CD8-positive, alpha-beta memory T cell (primary cell): ENCODE data around the gene UST. TPM values are rescaled to one million over a fixed set of nuclear protein-coding genes. Genes with fewer than 3 reads are reported as not detected.

Experiments
- CTCF ChIA-PET: fragments of 350-600 bp; sonication (Branson Sonifier 250); formaldehyde crosslinking; loops from one replicate; lab custom pipeline; 2021; ENCODE audit warnings: antibody characterized with exemption; lab: Charles Lee
- POLR2A ChIA-PET: fragments of 350-600 bp; sonication (Branson Sonifier 250); formaldehyde crosslinking; loops from one replicate; lab custom pipeline; 2021; ENCODE audit warnings: antibody characterized with exemption; lab: Charles Lee
- DNase-seq, 5 donors: peaks; one replicate each; pipeline versions ENCODE4 v3.0.0 to v3.0.0-alpha.2; 2020 to 2022; ENCODE audit warnings: mixed read lengths in 1 of 5
- H3K27ac ChIP-seq: one replicate; pipeline ENCODE4 v1.7.0; 2013; ENCODE audit warnings: low read depth, mild to moderate bottlenecking, low read length, moderate library complexity
- H3K27me3 ChIP-seq: 2 replicates; pipeline ENCODE4 v1.7.0; 2013; ENCODE audit warnings: low read length, mild to moderate bottlenecking; ENCODE audit not compliant: insufficient read depth, poor library complexity, severe bottlenecking
- H3K36me3 ChIP-seq: 2 replicates; pipeline ENCODE4 v1.7.0; 2013; ENCODE audit warnings: mild to moderate bottlenecking, low read length, moderate library complexity; ENCODE audit not compliant: insufficient read depth
- H3K4me1 ChIP-seq: 2 replicates; pipeline ENCODE4 v1.7.0; 2013; ENCODE audit warnings: mild to moderate bottlenecking, low read length, moderate library complexity; ENCODE audit not compliant: insufficient read depth
- H3K4me3 ChIP-seq: 2 replicates; pipeline ENCODE4 v1.7.0; 2013; ENCODE audit warnings: mild to moderate bottlenecking, low read length
- H3K9me3 ChIP-seq: 2 replicates; pipeline ENCODE4 v1.7.0; 2013; ENCODE audit warnings: mild to moderate bottlenecking, low read length
- H3K27ac Mint-ChIP-seq, 8 donors: one replicate each; pipeline ENCODE4 v1.8.0; 2020 to 2021; ENCODE audit warnings: mixed read lengths in 8 of 8, mild to moderate bottlenecking in 6 of 8, inconsistent platforms in 3 of 8, moderate library complexity in 3 of 8
- H3K27me3 Mint-ChIP-seq, 2 donors: one replicate each; pipeline ENCODE4 v1.8.0; 2020 to 2021; ENCODE audit warnings: mixed read lengths in 2 of 2, mild to moderate bottlenecking in 1 of 2, moderate library complexity in 1 of 2
- H3K36me3 Mint-ChIP-seq, 3 donors: one replicate each; pipeline ENCODE4 v1.8.0; 2020 to 2021; ENCODE audit warnings: mixed read lengths in 3 of 3, inconsistent platforms in 1 of 3, mild to moderate bottlenecking in 1 of 3
- H3K4me1 Mint-ChIP-seq, 3 donors: one replicate each; pipeline ENCODE4 v1.8.0; 2020 to 2021; ENCODE audit warnings: mixed read lengths in 3 of 3, inconsistent platforms in 1 of 3, mild to moderate bottlenecking in 1 of 3
- H3K4me3 Mint-ChIP-seq, 7 donors: one replicate each; pipeline ENCODE4 v1.8.0; 2020 to 2021; ENCODE audit warnings: mixed read lengths in 7 of 7, mild to moderate bottlenecking in 6 of 7, moderate library complexity in 4 of 7, inconsistent platforms in 2 of 7
- H3K9me3 Mint-ChIP-seq, 5 donors: one replicate each; pipeline ENCODE4 v1.8.0; 2020 to 2022; ENCODE audit warnings: mixed read lengths in 5 of 5, mild to moderate bottlenecking in 3 of 5, moderate library complexity in 2 of 5, inconsistent platforms in 1 of 5
- polyA plus RNA-seq: library from polyadenylated mRNA; unstranded; fragments of 300-500 nt; fragmentation: Illumina TruSeq; gene quantifications from one replicate; pipeline ENCODE4 v1.2.3, GENCODE V29; 2021
- total RNA-seq, 2 experiments: library from RNA; stranded (reverse); gene quantifications; one replicate each; pipeline ENCODE4 v1.2.3, GENCODE V29; 2021

The UST gene
- total and polyA plus RNA-seq, 3 experiments from 2014 or later, result 2.4 to 7.8 (median 6.4) TPM

DNA sequence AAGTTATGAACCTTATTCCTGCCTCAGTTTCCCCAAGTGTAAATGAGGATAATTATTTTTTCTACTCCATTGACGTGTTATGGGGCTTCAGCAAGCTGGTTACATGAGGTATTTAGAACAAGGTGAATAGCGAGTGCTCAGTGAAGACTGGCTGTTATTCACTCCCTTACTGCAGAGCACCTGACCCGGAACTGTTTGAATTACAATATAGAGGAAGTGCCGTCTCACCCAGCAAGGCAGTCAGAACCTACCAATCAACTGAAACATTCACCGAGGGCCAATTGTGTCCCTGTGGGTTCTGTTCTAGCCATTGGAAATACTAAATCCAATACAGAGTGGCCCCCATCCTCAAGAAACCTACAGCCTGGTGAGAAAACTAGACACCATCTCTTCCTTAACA lies 216.9 kb downstream of the UST start:
- Histone ChIP-seq H3K27me3 (no peaks in the 10 kb centered on the region), H3K36me3 (no peaks in the 10 kb centered on the region), H3K4me1 (no peaks in the 10 kb centered on the region), H3K4me3 (no peak overlapping the region), H3K9me3 (no peaks in the 10 kb centered on the region), H3K27ac (no peak overlapping the region)
- no peak for DNase-seq
- POLR2A ChIA-PET, result no interaction called here
- Mint-ChIP-seq H3K27me3 (no peaks in the 10 kb centered on the region), H3K9me3 (no peaks in the 10 kb centered on the region), H3K4me1 (no peaks in the 10 kb centered on the region), H3K36me3 (peaks cover 0 to 35% (median 5%) of the 10 kb centered on the region in 3 donors), H3K27ac (no peak overlapping the region), H3K4me3 (no peak overlapping the region)
- CTCF ChIA-PET, result no interaction called here

DNA sequence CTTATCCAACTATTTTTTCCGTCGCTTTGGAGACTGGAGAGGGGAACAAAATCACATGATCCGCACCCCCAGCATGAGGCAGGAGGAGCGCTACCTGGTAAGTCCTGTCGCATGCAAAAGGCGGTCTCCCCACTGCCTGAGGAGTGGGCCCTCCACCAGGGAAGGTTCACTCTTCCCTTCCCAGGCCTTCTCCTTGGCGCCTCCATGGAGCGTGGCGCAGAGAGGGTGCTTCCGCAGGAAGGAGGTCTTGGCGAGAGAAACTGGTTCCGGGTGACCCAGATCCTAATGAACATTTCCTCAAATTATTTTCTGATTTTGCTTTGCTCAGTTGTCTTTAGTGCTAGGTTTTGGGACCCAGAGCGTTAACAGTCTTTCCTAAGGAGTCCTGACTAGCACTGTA lies 217.6 kb downstream of the UST start:
- CTCF ChIA-PET, result no interaction called here

DNA sequence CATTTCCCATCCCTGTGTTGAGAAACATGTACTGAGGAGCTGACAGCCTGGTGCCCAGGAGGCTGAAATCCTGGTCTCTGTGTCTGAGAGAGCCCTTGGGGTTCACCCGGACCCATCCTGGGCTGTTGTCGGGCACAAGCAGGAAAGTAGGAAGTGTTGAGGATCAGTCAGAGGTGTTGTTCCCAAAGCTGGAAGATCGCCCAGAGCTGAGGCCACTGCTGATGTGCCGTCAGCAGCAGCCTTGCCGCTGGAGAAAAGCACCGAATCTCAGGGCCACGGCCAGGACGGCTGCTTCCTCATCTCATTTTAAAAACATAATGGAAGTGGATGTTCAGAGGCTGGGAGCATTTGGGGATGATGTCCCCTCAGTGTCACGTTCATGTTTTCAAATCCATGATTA lies 218.5 kb downstream of the UST start:
- CTCF ChIA-PET, result no interaction called here
- Mint-ChIP-seq H3K4me3 (no peak overlapping the region), H3K27ac (no peak overlapping the region), H3K27me3 (no peaks in the 10 kb centered on the region), H3K9me3 (no peaks in the 10 kb centered on the region), H3K36me3 (peaks cover 0 to 30% (median 1%) of the 10 kb centered on the region in 3 donors), H3K4me1 (no peaks in the 10 kb centered on the region)
- no peaks in the 10 kb centered on the region for H3K9me3 ChIP-seq
- H3K27ac ChIP-seq, result no peak overlapping the region
- H3K36me3 ChIP-seq, result no peaks in the 10 kb centered on the region
- H3K4me3 ChIP-seq, result no peak overlapping the region
- H3K27me3 ChIP-seq, result no peaks in the 10 kb centered on the region
- POLR2A ChIA-PET, result no interaction called here
- DNase-seq, result no peak
- H3K4me1 ChIP-seq, result no peaks in the 10 kb centered on the region

More for the DNA sequence above, 217.6 kb downstream of the UST start:
- Histone ChIP-seq H3K4me3 (no peak overlapping the region), H3K27ac (no peak overlapping the region), H3K4me1 (no peaks in the 10 kb centered on the region), H3K27me3 (no peaks in the 10 kb centered on the region), H3K9me3 (no peaks in the 10 kb centered on the region), H3K36me3 (no peaks in the 10 kb centered on the region)
- no peak for DNase-seq
- no peaks in the 10 kb centered on the region for H3K27me3 Mint-ChIP-seq
- H3K27ac Mint-ChIP-seq, result no peak overlapping the region
- no peaks in the 10 kb centered on the region for H3K4me1 Mint-ChIP-seq
- POLR2A ChIA-PET, result no interaction called here
- H3K4me3 Mint-ChIP-seq, result no peak overlapping the region
- peaks cover 0 to 30% (median 4%) of the 10 kb centered on the region in 3 donors for H3K36me3 Mint-ChIP-seq
- H3K9me3 Mint-ChIP-seq, result no peaks in the 10 kb centered on the region

DNA sequence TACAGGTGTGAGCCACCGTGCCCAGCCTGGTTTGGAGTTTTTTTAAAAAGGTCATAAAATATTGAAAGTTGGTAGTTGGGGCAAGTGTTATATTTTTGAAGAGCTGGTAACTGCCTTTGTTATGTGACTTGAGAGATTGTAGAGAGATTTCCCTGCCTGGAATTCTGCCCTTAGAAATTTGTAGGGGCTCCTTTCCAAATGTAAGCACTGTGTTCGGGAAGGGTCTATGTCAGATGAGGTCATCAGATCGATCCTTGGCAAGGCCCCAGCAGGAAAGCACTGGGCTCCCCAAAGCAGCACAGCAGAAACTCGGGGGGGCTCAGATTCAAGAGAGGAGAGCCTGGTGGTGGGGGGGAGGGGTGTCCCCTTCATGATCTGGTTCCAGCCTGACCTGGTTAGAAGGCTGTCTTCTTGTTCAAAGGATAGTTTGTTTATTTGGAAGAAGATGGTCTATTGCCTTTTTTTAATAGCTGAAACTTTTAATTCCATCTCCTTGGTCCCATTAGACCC lies 220.2 kb downstream of the UST start:
- no peak overlapping the region for H3K4me3 Mint-ChIP-seq
- no peaks in the 10 kb centered on the region for H3K9me3 Mint-ChIP-seq
- DNase-seq, result no peak
- peaks cover 0 to 3% of the 10 kb centered on the region in 2 donors for H3K27me3 Mint-ChIP-seq
- no peak overlapping the region for H3K27ac ChIP-seq
- H3K4me1 ChIP-seq, result no peaks in the 10 kb centered on the region
- H3K27me3 ChIP-seq, result no peaks in the 10 kb centered on the region
- H3K27ac Mint-ChIP-seq, result peak overlapping the region in 2 of 8 donors; percentile 50 to 59
- H3K9me3 ChIP-seq, result no peaks in the 10 kb centered on the region
- H3K4me3 ChIP-seq, result no peak overlapping the region
- POLR2A ChIA-PET, result no interaction called here
- H3K36me3 ChIP-seq, result no peaks in the 10 kb centered on the region
- CTCF ChIA-PET, result no interaction called here
- peaks cover 0 to 10% (median 5%) of the 10 kb centered on the region in 3 donors for H3K4me1 Mint-ChIP-seq
- peaks cover 0 to 30% (median 1%) of the 10 kb centered on the region in 3 donors for H3K36me3 Mint-ChIP-seq

DNA sequence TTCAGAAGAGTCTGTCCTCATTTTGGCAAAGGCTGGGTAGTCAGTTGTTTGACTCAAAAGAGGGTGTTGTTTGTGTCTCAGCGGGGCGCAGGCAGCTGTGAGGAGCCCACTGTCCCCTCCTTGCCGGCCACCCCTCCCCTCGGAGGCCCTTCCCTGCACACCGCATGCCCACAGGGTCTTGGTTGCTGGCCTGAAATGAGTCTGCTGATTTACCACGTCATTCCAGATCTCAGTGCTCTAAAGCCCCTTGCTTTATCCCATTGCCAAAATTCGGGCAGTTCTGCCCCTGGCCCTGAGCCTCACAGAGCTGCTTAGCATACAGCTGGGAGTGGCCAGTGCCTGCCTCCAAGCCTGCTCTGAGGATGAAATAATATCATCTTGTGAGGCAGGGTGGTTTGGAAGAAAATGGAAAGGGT lies 220.7 kb downstream of the UST start:
- no peaks in the 10 kb centered on the region for H3K27me3 ChIP-seq
- POLR2A ChIA-PET, result no interaction called here
- Mint-ChIP-seq H3K36me3 (peaks cover 0 to 30% (median 1%) of the 10 kb centered on the region in 3 donors), H3K4me3 (no peak overlapping the region), H3K9me3 (no peaks in the 10 kb centered on the region), H3K4me1 (peaks cover 0 to 12% (median 6%) of the 10 kb centered on the region in 3 donors), H3K27me3 (peaks cover 0 to 4% of the 10 kb centered on the region in 2 donors), H3K27ac (no peak overlapping the region)
- no peaks in the 10 kb centered on the region for H3K9me3 ChIP-seq
- H3K4me3 ChIP-seq, result no peak overlapping the region
- no peaks in the 10 kb centered on the region for H3K36me3 ChIP-seq
- no peak for DNase-seq
- H3K27ac ChIP-seq, result no peak overlapping the region
- no peaks in the 10 kb centered on the region for H3K4me1 ChIP-seq
- CTCF ChIA-PET, result interaction anchor here (1.4 kb wide), 1 partner anchor 19 kb away, joined by 3 read pairs; no protein-coding TSS in a partner anchor

DNA sequence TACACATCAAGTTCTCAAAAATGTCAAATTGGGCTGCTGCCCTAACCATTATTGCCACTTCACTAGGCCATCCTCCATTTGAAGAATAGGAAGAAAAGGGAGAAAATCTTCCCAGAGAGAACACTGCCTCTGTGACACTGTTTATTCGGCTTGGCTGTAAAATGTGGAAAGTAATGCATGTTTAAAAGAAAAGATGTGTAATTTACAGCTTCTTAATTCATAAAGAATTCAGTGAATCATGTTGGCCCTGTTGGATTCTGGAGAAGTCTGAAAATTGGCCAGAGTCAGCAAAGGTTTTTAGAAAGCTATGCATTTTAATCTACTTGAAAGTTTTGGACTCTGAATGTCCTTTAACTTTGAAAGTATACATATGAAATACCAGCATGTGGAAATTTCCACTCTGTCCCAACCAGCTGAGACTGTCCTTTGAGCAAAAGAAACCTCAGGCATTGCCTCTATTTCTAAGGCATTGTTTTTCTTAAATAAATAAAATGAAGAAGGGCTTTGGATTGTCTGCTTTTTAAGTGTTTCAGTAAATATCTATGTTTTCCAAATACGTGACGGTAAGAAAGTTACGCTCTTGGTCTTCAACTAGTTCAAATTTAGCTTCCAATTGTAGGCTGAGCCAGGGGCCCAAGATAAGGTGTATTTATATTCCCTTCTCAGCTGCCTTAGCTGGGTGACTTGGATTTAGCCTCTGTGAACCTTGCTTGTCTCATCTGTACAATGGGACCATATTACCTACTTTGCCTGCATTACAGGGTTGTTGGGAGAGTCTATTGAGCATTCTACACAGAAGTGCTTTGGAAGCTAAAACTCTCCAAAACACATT lies 222.2 kb downstream of the UST start:
- ChIA-PET POLR2A (no interaction called here), CTCF (interaction anchor here (1.4 kb wide), 1 partner anchor 21 kb away, joined by 3 read pairs; no protein-coding TSS in a partner anchor)
- no peak overlapping the region for H3K27ac ChIP-seq
- peaks cover 0 to 31% (median 1%) of the 10 kb centered on the region in 3 donors for H3K36me3 Mint-ChIP-seq
- no peaks in the 10 kb centered on the region for H3K4me1 ChIP-seq
- no peak for DNase-seq
- H3K4me3 Mint-ChIP-seq, result no peak overlapping the region
- peaks cover 0 to 4% of the 10 kb centered on the region in 2 donors for H3K27me3 Mint-ChIP-seq
- peaks cover 0 to 12% (median 6%) of the 10 kb centered on the region in 3 donors for H3K4me1 Mint-ChIP-seq
- H3K27me3 ChIP-seq, result no peaks in the 10 kb centered on the region
- H3K36me3 ChIP-seq, result no peaks in the 10 kb centered on the region
- no peak overlapping the region for H3K27ac Mint-ChIP-seq
- no peaks in the 10 kb centered on the region for H3K9me3 Mint-ChIP-seq
- H3K9me3 ChIP-seq, result no peaks in the 10 kb centered on the region
- no peak overlapping the region for H3K4me3 ChIP-seq

DNA sequence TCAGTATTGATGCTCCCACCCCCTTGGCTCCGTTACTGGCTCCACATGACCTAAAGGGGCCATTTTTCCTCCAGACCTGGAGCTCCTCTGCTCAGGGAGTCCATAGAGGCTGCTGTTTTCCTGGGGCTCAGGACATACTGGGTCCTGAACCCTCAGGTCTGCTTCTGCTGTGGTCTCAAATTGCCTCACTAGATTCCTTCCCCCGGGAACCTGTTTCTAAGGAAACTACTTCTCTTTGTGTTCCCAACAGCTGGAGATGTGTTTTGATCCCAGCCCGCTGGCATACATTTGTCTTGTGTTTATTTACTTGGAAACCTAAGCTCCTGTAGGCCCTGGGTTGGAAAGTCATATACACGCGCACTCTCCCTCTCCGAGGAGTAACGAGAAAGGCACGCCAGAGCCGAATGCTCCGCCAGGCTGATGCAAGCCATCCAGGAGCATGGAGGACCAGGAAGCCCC lies 222.8 kb downstream of the UST start:
- no peaks in the 10 kb centered on the region for H3K27me3 ChIP-seq
- no peak overlapping the region for H3K4me3 ChIP-seq
- Mint-ChIP-seq H3K4me3 (no peak overlapping the region), H3K9me3 (no peaks in the 10 kb centered on the region), H3K27ac (no peak overlapping the region), H3K4me1 (peaks cover 0 to 12% (median 6%) of the 10 kb centered on the region in 3 donors), H3K27me3 (peaks cover 0 to 4% of the 10 kb centered on the region in 2 donors), H3K36me3 (peaks cover 0 to 25% (median 1%) of the 10 kb centered on the region in 3 donors)
- DNase-seq, result no peak
- no peaks in the 10 kb centered on the region for H3K4me1 ChIP-seq
- no peak overlapping the region for H3K27ac ChIP-seq
- no peaks in the 10 kb centered on the region for H3K9me3 ChIP-seq
- POLR2A ChIA-PET, result no interaction called here
- no peaks in the 10 kb centered on the region for H3K36me3 ChIP-seq
- CTCF ChIA-PET, result no interaction called here
